Measurements from ENCODE around the gene NIPAL1.
A peak's percentile ranks its signal among the peaks of the same experiment; 100 is the strongest.
"Not testable (repeated sequence)": the region's sequence is repeated elsewhere in the genome, so short reads cannot be mapped to it uniquely, and the experiment has no call there.

The NIPAL1 gene

GRCh38 chr4:48002267-48002666 lies 14.3 kb upstream of the NIPAL1 start:
- H3K27me3 ChIP-seq (ENCODE audit: insufficient read depth, low read length) = no peaks in the 10 kb centered on the region
- H3K4me3 ChIP-seq (ENCODE audit: low read depth, low read length) = no peak overlapping the region
- no peak overlapping the region for H3K27ac ChIP-seq (ENCODE audit: low read depth, low read length)
- H2BK12ac ChIP-seq (ENCODE audit: low read length) = no peak overlapping the region
- no peak overlapping the region for H2BK120ac ChIP-seq (ENCODE audit: insufficient read depth, low read length, poor library complexity)
- no peak overlapping the region for H2AFZ ChIP-seq (ENCODE audit: insufficient read depth, low read length, poor library complexity)
- H3K9me3 ChIP-seq (ENCODE audit: insufficient read depth, low read depth, low read length) = peaks cover 2% of the 10 kb centered on the region
- no peak overlapping the region for H3K14ac ChIP-seq (ENCODE audit: low read length)
- no peaks in the 10 kb centered on the region for H3K36me3 ChIP-seq (ENCODE audit: control insufficient read depth in 1 of 2, insufficient read depth in 2 of 2, low read length in 2 of 2)
- no peak overlapping the region for H3K4me2 ChIP-seq (ENCODE audit: low read length)
- H3K23ac ChIP-seq (ENCODE audit: low read length) = no peak overlapping the region
- no peak for DNase-seq
- no peaks in the 10 kb centered on the region for H3K79me2 ChIP-seq (ENCODE audit: control insufficient read depth, insufficient read depth, low read length, poor library complexity)
- H2BK5ac ChIP-seq (ENCODE audit: low read depth, low read length, poor library complexity) = no peak overlapping the region
- H3K18ac ChIP-seq (ENCODE audit: low read length) = no peak overlapping the region
- H3K79me1 ChIP-seq (ENCODE audit: low read length) = no peaks in the 10 kb centered on the region
- no peaks in the 10 kb centered on the region for H3K4me1 ChIP-seq (ENCODE audit: control insufficient read depth in 1 of 2, insufficient read depth in 2 of 2, low read length in 2 of 2)
- no peak overlapping the region for H4K8ac ChIP-seq (ENCODE audit: low read depth, low read length)
- H3K9ac ChIP-seq (ENCODE audit: low read length) = no peak overlapping the region
- H2AK5ac ChIP-seq (ENCODE audit: low read length) = no peak overlapping the region
- WGBS (ENCODE audit: extremely low coverage, insufficient coverage, insufficient read length) = no CpG with 5 or more reads among the region's 1 CpG
- H3K4ac ChIP-seq (ENCODE audit: low read depth, low read length) = no peak overlapping the region
- H4K12ac ChIP-seq (ENCODE audit: low read depth, low read length) = no peak overlapping the region
- H4K91ac ChIP-seq (ENCODE audit: low read depth, low read length) = no peak overlapping the region

GRCh38 chr4:48003568-48003967 lies 13.0 kb upstream of the NIPAL1 start:
- H3K27me3 ChIP-seq (ENCODE audit: insufficient read depth, low read length) = not testable (repeated sequence)
- WGBS (ENCODE audit: extremely low coverage, insufficient coverage, insufficient read length) = no CpG with 5 or more reads among the region's 2 CpGs

GRCh38 chr4:48005781-48006180 lies 10.8 kb upstream of the NIPAL1 start:
- Histone ChIP-seq H3K36me3 (ENCODE audit: control insufficient read depth in 1 of 2, insufficient read depth in 2 of 2, low read length in 2 of 2) (peaks cover 0 to 1% of the 10 kb centered on the region in 2 experiments), H3K23ac (ENCODE audit: low read length) (no peak overlapping the region), H3K9me3 (ENCODE audit: insufficient read depth, low read depth, low read length) (peaks cover 8% of the 10 kb centered on the region), H3K14ac (ENCODE audit: low read length) (no peak overlapping the region), H3K9ac (ENCODE audit: low read length) (no peak overlapping the region), H3K4me3 (ENCODE audit: low read depth, low read length) (no peak overlapping the region), H3K27me3 (ENCODE audit: insufficient read depth, low read length) (no peaks in the 10 kb centered on the region), H3K18ac (ENCODE audit: low read length) (no peak overlapping the region), H2BK12ac (ENCODE audit: low read length) (no peak overlapping the region), H2BK120ac (ENCODE audit: insufficient read depth, low read length, poor library complexity) (no peak overlapping the region), H3K79me2 (ENCODE audit: control insufficient read depth, insufficient read depth, low read length, poor library complexity) (no peaks in the 10 kb centered on the region), H3K79me1 (ENCODE audit: low read length) (no peaks in the 10 kb centered on the region), H3K4ac (ENCODE audit: low read depth, low read length) (no peak overlapping the region), H2BK5ac (ENCODE audit: low read depth, low read length, poor library complexity) (no peak overlapping the region), H4K91ac (ENCODE audit: low read depth, low read length) (no peak overlapping the region), H2AFZ (ENCODE audit: insufficient read depth, low read length, poor library complexity) (no peak overlapping the region), H3K4me2 (ENCODE audit: low read length) (no peak overlapping the region), H4K12ac (ENCODE audit: low read depth, low read length) (no peak overlapping the region), H3K27ac (ENCODE audit: low read depth, low read length) (no peak overlapping the region), H3K4me1 (ENCODE audit: control insufficient read depth in 1 of 2, insufficient read depth in 2 of 2, low read length in 2 of 2) (no peaks in the 10 kb centered on the region), H2AK5ac (ENCODE audit: low read length) (no peak overlapping the region), H4K8ac (ENCODE audit: low read depth, low read length) (no peak overlapping the region)
- DNase-seq = no peak
- WGBS (ENCODE audit: extremely low coverage, insufficient coverage, insufficient read length) = no CpG with 5 or more reads among the region's 2 CpGs

More at GRCh38 chr4:48003568-48003967, 13.0 kb upstream of the NIPAL1 start:
- not testable (repeated sequence) for H3K4me3 ChIP-seq (ENCODE audit: low read depth, low read length); H3K27ac ChIP-seq (ENCODE audit: low read depth, low read length); H2AFZ ChIP-seq (ENCODE audit: insufficient read depth, low read length, poor library complexity); H3K79me1 ChIP-seq (ENCODE audit: low read length); H4K91ac ChIP-seq (ENCODE audit: low read depth, low read length); H3K4me1 ChIP-seq (ENCODE audit: control insufficient read depth in 1 of 2, insufficient read depth in 2 of 2, low read length in 2 of 2); H3K4ac ChIP-seq (ENCODE audit: low read depth, low read length); H3K18ac ChIP-seq (ENCODE audit: low read length); H3K9me3 ChIP-seq (ENCODE audit: insufficient read depth, low read depth, low read length); H3K36me3 ChIP-seq (ENCODE audit: control insufficient read depth in 1 of 2, insufficient read depth in 2 of 2, low read length in 2 of 2); H3K4me2 ChIP-seq (ENCODE audit: low read length); H3K79me2 ChIP-seq (ENCODE audit: control insufficient read depth, insufficient read depth, low read length, poor library complexity); H2AK5ac ChIP-seq (ENCODE audit: low read length); H2BK12ac ChIP-seq (ENCODE audit: low read length); H4K12ac ChIP-seq (ENCODE audit: low read depth, low read length); H2BK5ac ChIP-seq (ENCODE audit: low read depth, low read length, poor library complexity); H3K14ac ChIP-seq (ENCODE audit: low read length); H4K8ac ChIP-seq (ENCODE audit: low read depth, low read length); H3K9ac ChIP-seq (ENCODE audit: low read length); H2BK120ac ChIP-seq (ENCODE audit: insufficient read depth, low read length, poor library complexity); H3K23ac ChIP-seq (ENCODE audit: low read length)
- peak; percentile 38 to 63 for DNase-seq

- Histone ChIP-seq H3K14ac (ENCODE audit: low read length) (no peak overlapping the region), H3K27ac (ENCODE audit: low read depth, low read length) (no peak overlapping the region), H3K36me3 (ENCODE audit: control insufficient read depth in 1 of 2, insufficient read depth in 2 of 2, low read length in 2 of 2) (peaks cover 0 to 1% of the 10 kb centered on the region in 2 experiments), H3K4me2 (ENCODE audit: low read length) (no peak overlapping the region), H3K79me2 (ENCODE audit: control insufficient read depth, insufficient read depth, low read length, poor library complexity) (no peaks in the 10 kb centered on the region), H4K8ac (ENCODE audit: low read depth, low read length) (no peak overlapping the region), H3K18ac (ENCODE audit: low read length) (no peak overlapping the region), H3K4me3 (ENCODE audit: low read depth, low read length) (no peak overlapping the region), H4K91ac (ENCODE audit: low read depth, low read length) (no peak overlapping the region), H3K9me3 (ENCODE audit: insufficient read depth, low read depth, low read length) (peaks cover 8% of the 10 kb centered on the region), H2AK5ac (ENCODE audit: low read length) (no peak overlapping the region), H2BK5ac (ENCODE audit: low read depth, low read length, poor library complexity) (no peak overlapping the region), H3K4me1 (ENCODE audit: control insufficient read depth in 1 of 2, insufficient read depth in 2 of 2, low read length in 2 of 2) (no peaks in the 10 kb centered on the region), H2BK12ac (ENCODE audit: low read length) (no peak overlapping the region), H2AFZ (ENCODE audit: insufficient read depth, low read length, poor library complexity) (no peak overlapping the region), H3K4ac (ENCODE audit: low read depth, low read length) (no peak overlapping the region), H3K23ac (ENCODE audit: low read length) (no peak overlapping the region), H3K9ac (ENCODE audit: low read length) (no peak overlapping the region), H3K27me3 (ENCODE audit: insufficient read depth, low read length) (no peaks in the 10 kb centered on the region), H4K12ac (ENCODE audit: low read depth, low read length) (no peak overlapping the region), H2BK120ac (ENCODE audit: insufficient read depth, low read length, poor library complexity) (no peak overlapping the region), H3K79me1 (ENCODE audit: low read length) (no peaks in the 10 kb centered on the region)
- no peak for DNase-seq
Measured at GRCh38 chr4:48008021-48008596, 8.5 kb upstream of the NIPAL1 start.

All from trophoblast cell (in vitro differentiated cells and primary cell).